HAP-1 (cell line): ENCODE data around the gene ERBB2.
"Not testable (repeated sequence)": the region's sequence is repeated elsewhere in the genome, so short reads cannot be mapped to it uniquely, and the experiment has no call there.

Experiments used
- DNase-seq, 2 experiments: peaks; one replicate each; pipeline ENCODE4 v3.0.0-alpha.2; 2016 to 2020; ENCODE audit warnings: low spot score in 2 of 2
- H3K27me3 ChIP-seq: fragments of 250-450 bp; sonication (Bioruptor Pico); 2 replicates; pipeline ENCODE4 v1.5.1; 2020; ENCODE audit warnings: low read depth, mild to moderate bottlenecking, moderate library complexity
- H3K36me3 ChIP-seq: fragments of 250-450 bp; sonication (Bioruptor Pico); replicated peaks from 2 replicates; pipeline ENCODE4 v1.5.1; 2020; ENCODE audit warnings: mild to moderate bottlenecking
- H3K4me1 ChIP-seq: fragments of 250-450 bp; sonication (Bioruptor Pico); 2 replicates; pipeline ENCODE4 v1.5.1; 2020; ENCODE audit warnings: mild to moderate bottlenecking
- H3K4me3 ChIP-seq: fragments of 250-450 bp; sonication (Bioruptor Pico); 2 replicates; pipeline ENCODE4 v1.5.1; 2020; ENCODE audit warnings: mild to moderate bottlenecking, moderate library complexity
- H3K9me3 ChIP-seq: fragments of 250-450 bp; sonication (Bioruptor Pico); 2 replicates; pipeline ENCODE4 v1.5.1; 2020; ENCODE audit warnings: mild to moderate bottlenecking, moderate library complexity
- in situ Hi-C: fragments of 300-500 bp; cut with MboI; formaldehyde crosslinking; loops from 3 replicates; pipeline ENCODE4 v1.14.3; 2020; ENCODE audit warnings: low sequenced_read_pairs, inconsistent platforms, mixed read lengths

Gene ERBB2

GRCh38 chr17:39739885-39740356, 40.1 kb downstream of the ERBB2 start:
- Histone ChIP-seq H3K9me3 (no peaks in the 10 kb centered on the region), H3K4me3 (no peak overlapping the region), H3K27me3 (no peaks in the 10 kb centered on the region), H3K4me1 (no peaks in the 10 kb centered on the region), H3K36me3 (no peaks in the 10 kb centered on the region)
- in situ Hi-C loops, result no loop called here
- DNase-seq, result no peak

DNA sequence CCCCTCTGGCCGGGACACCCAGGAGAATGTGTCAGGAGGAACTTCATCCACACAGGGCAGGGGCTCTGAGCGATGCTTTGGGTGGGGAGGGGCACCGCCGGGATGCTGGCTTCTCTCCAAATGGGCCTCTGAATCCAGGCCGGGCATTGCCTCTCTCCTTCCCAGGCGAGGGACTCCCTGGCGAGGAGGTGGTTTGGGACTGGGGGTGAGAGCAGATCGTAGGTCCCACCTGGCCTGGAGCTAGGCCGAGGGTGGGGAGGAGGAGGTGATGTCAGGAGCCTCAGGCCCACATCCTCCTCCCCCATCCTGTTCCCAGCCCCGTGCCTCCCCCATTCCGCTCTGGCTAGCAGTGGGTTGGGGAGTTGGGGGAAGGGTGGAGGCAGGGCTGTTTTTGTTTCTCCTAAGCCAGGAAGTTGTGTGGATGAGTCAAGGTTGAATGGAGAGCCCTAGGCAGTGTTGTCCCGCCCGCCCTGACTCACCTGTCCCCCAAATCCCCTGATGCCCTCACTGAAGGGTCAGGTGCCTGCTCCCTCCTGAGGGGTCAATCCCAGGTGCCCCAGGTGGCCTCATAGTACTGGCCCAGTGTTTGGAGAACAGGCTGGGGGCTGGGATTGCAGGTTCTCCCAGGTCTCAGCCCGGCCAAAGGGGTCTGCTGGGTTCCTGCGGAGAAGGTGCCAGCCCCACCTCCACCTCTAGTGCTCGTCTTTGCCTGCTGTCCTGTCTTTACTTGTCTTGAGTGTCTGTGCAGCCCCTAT, 40.7 kb downstream of the ERBB2 start:
- Histone ChIP-seq H3K27me3 (no peaks in the 10 kb centered on the region), H3K4me1 (no peaks in the 10 kb centered on the region), H3K9me3 (no peaks in the 10 kb centered on the region), H3K36me3 (no peaks in the 10 kb centered on the region), H3K4me3 (no peak overlapping the region)
- DNase-seq, result no peak
- in situ Hi-C loops, result no loop called here

DNA sequence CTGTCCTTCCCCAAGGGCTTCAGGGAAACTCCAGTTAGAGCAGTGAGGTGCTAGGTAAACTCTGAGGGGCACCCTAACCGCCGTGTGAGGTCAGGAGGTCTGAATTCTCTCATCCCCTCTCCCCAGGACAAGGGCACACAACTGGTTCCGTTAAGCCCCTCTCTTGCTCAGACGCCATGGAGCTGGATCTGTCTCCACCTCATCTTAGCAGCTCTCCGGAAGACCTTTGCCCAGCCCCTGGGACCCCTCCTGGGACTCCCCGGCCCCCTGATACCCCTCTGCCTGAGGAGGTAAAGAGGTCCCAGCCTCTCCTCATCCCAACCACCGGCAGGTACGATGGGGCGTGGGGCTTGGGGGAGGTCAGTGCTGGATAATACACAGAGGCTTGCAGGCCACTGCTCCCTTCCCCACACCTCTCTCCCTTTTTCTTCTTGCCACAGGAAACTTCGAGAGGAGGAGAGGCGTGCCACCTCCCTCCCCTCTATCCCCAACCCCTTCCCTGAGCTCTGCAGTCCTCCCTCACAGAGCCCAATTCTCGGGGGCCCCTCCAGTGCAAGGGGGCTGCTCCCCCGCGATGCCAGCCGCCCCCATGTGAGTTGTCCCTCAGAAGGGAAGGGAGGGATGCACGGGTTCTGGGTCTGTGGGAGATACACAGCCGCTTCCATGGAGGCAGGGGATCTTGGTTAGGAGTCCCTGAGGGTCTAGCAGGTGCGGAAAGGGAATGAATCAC, 42.4 kb downstream of the ERBB2 start:
- Histone ChIP-seq H3K9me3 (no peaks in the 10 kb centered on the region), H3K4me1 (no peaks in the 10 kb centered on the region), H3K36me3 (no peaks in the 10 kb centered on the region), H3K27me3 (no peaks in the 10 kb centered on the region), H3K4me3 (no peak overlapping the region)
- in situ Hi-C loops, result no loop called here
- DNase-seq, result no peak

- Histone ChIP-seq H3K27me3 (no peaks in the 10 kb centered on the region), H3K9me3 (no peaks in the 10 kb centered on the region), H3K36me3 (no peaks in the 10 kb centered on the region), H3K4me1 (no peaks in the 10 kb centered on the region), H3K4me3 (no peak overlapping the region)
- no peak for DNase-seq
- in situ Hi-C loops, result no loop called here
These were observed 43.1 kb downstream of the ERBB2 start for GRCh38 chr17:39742856-39743436.

- Histone ChIP-seq H3K4me1 (no peaks in the 10 kb centered on the region), H3K36me3 (no peaks in the 10 kb centered on the region), H3K9me3 (no peaks in the 10 kb centered on the region), H3K27me3 (no peaks in the 10 kb centered on the region), H3K4me3 (no peak overlapping the region)
- no peak for DNase-seq
- in situ Hi-C loops, result no loop called here
These were observed 44.4 kb downstream of the ERBB2 start for GRCh38 chr17:39744075-39744835.

GRCh38 chr17:39744836-39745215, 45.0 kb downstream of the ERBB2 start:
- H3K27me3 ChIP-seq, result no peaks in the 10 kb centered on the region
- no peak for DNase-seq
- no peaks in the 10 kb centered on the region for H3K4me1 ChIP-seq
- no peak overlapping the region for H3K4me3 ChIP-seq
- H3K36me3 ChIP-seq, result no peaks in the 10 kb centered on the region
- in situ Hi-C loops, result no loop called here
- H3K9me3 ChIP-seq, result no peaks in the 10 kb centered on the region

DNA sequence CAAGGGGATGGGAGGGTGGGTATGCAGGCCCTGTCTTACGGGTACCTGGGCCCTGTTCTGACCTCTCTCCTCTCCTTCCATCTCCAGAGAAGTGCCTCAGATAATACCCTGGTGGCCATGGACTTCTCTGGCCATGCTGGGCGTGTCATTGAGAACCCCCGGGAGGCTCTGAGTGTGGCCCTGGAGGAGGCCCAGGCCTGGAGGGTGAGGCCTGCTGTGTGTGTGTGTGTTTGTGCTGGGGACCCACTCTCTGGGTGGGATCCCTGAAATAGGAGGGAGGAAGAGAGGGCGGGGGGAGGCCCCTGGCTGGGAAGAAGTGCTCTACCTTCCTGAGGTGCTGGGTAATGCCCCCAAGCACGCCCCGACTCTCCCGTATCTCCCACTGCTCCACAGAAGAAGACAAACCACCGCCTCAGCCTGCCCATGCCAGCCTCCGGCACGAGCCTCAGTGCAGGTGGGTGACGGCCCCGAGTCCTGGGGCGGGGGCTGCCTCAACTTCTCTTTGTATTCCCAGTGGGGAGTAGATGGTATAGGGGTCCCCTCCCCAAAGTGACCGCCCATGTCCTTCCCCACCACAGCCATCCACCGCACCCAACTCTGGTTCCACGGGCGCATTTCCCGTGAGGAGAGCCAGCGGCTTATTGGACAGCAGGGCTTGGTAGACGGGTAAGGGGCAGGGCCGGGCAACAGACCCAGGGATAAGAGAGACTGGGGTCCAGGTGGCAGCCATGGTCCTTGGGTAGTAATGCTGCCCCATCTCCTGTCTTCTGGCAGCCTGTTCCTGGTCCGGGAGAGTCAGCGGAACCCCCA, 45.7 kb downstream of the ERBB2 start:
- no peaks in the 10 kb centered on the region for H3K27me3 ChIP-seq
- H3K4me3 ChIP-seq, result no peak overlapping the region
- H3K4me1 ChIP-seq, result no peaks in the 10 kb centered on the region
- no peaks in the 10 kb centered on the region for H3K36me3 ChIP-seq
- no peaks in the 10 kb centered on the region for H3K9me3 ChIP-seq
- in situ Hi-C loops, result no loop called here
- no peak for DNase-seq

GRCh38 chr17:39746145-39746461, 46.2 kb downstream of the ERBB2 start:
- in situ Hi-C loops, result no loop called here
- H3K9me3 ChIP-seq, result no peaks in the 10 kb centered on the region
- no peaks in the 10 kb centered on the region for H3K27me3 ChIP-seq
- H3K4me3 ChIP-seq, result no peak overlapping the region
- no peaks in the 10 kb centered on the region for H3K36me3 ChIP-seq
- no peak for DNase-seq
- H3K4me1 ChIP-seq, result no peaks in the 10 kb centered on the region

DNA sequence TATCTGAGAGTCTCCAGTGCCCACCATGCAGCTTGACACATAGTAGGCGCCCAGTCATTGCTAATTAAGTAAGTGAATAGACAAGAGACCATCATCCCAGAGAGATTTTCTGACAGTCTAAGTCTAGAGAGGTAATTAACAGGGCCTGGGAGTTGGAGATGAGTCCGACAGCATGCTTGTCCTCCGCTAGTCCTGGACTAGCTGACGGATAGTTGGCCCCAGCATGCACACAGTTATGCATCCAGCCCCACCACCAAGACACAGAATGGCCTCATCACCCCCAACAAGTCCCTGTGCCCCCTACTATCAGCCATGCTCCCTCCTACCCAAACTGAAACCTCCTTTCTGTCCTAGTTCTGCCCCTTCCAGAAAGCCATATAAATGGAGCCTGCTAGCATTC, 47.9 kb downstream of the ERBB2 start:
- no peaks in the 10 kb centered on the region for H3K9me3 ChIP-seq
- no peaks in the 10 kb centered on the region for H3K36me3 ChIP-seq
- no peak overlapping the region for H3K4me3 ChIP-seq
- in situ Hi-C loops, result no loop called here
- no peaks in the 10 kb centered on the region for H3K27me3 ChIP-seq
- no peaks in the 10 kb centered on the region for H3K4me1 ChIP-seq
- no peak for DNase-seq

DNA sequence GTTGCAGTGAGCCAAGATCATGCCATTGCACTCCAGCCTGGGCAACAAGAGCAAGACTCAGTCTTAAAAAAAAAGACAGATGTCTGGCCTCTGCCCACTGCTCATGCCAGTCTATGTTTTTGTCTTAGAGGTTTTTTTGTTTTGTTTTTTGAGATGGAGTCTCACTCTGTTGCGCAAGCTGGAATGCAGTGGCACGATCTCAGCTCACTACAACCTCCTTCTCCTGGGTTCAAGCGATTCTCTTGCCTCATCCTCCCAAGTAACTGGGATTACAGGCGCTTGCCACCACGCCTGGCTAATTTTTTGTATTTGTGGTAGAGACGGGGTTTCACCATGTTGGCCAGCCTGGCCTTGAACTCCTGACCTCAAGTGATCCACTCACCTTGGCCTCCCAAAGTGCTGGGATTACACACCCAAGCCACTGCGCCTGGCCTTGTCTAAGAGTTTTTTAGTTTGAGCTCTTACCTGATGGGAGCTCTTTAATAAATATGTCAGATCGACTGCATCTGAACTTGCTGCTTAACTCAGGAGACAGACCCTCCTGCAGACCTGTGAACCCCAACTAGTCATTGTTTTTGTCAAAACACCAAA, 48.7 kb downstream of the ERBB2 start:
- DNase-seq, H3K36me3 ChIP-seq, in situ Hi-C loops, H3K27me3 ChIP-seq, H3K4me1 ChIP-seq, H3K9me3 ChIP-seq, H3K4me3 ChIP-seq: not testable (repeated sequence)

DNA sequence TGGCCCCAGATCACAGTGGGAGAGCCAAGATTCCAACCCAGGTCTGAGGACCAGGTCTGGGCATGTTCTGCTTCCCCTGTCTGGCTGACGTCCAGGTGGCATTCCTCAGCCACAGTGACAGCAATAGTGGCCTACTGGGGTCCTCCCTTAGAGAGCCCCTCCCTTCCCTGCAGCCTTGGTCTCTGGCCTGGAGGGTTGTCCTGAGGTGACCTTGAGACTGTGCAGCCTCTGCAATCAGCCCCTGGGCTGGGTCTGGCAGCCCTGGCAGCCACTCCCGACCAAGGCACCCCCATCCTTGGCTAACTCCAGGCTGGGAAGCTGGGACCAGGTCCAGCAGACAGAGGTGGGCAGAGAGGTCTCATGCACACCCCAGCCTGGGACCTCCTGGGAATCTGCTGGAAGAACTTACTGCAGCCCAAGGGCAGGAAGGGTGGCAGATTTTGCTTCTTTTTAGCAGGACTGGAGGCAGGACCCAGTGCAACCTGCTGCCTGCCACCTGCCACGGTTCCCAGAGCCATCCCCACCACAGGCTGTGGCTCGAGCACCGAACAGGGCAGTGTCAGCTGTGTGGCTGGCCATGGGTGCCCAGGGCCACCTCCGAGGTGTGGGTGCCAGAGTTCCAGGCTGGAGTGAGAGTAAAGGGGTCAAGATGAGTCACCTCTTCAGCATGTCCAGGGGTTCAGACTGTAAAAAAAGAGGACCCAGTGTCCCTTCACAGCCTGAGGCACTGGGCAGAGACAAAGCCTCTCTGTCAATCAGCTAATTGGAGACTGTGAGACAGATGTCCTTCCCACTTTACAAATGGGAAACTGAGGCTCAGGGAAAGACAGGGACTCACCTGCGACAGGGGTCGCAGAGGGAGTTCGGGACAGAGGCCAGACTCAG, 50.5 kb downstream of the ERBB2 start:
- no peaks in the 10 kb centered on the region for H3K9me3 ChIP-seq
- H3K4me3 ChIP-seq, result no peak overlapping the region
- DNase-seq, result peak in 1 of 2 experiments; percentile 43
- H3K27me3 ChIP-seq, result no peaks in the 10 kb centered on the region
- no peaks in the 10 kb centered on the region for H3K36me3 ChIP-seq
- H3K4me1 ChIP-seq, result peaks cover 5% of the 10 kb centered on the region
- in situ Hi-C loops, result no loop called here

DNA sequence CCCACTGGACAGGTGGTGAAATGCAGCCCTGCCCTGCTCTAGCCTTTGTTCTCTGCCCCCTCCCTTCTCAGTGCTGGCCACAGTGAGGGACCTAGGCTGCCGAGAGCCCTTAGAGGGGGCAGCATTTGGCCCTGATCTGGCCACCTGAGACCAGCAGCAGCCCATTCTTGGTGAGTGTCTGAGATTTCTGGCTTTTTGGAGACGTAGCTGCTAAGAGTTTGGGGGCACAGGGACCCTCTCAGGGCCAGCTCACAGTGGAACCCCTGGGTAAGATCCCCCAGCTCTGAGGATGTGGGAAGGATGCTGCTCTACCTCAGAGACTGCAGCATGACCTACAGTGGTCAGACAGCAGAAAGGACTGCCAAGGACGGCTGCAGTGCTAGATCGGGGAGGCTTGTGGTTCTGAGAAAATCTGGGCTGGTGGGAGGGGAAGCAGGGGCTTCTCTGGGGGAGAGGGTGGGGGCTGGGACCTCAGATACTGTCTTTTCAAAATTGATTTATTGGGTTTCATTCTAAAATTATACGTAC, 51.2 kb downstream of the ERBB2 start:
- H3K9me3 ChIP-seq, result no peaks in the 10 kb centered on the region
- no peaks in the 10 kb centered on the region for H3K27me3 ChIP-seq
- no peak overlapping the region for H3K4me3 ChIP-seq
- peaks cover 5% of the 10 kb centered on the region for H3K4me1 ChIP-seq
- H3K36me3 ChIP-seq, result no peaks in the 10 kb centered on the region
- DNase-seq, result no peak
- in situ Hi-C loops, result no loop called here
